Liver (tissue), 3 donors: ENCODE results near the gene SIPA1L3.

Experiments used
- CTCF ChIP-seq: fragments of 150-350 bp; IDR thresholded peaks from 2 replicates; pipeline ENCODE4 v1.5.1; 2017; ENCODE audit warnings: improper control_type of control experiment, low read depth, low read length; ENCODE audit not compliant: missing input control
- EGR1 ChIP-seq, 2 donors: IDR thresholded peaks; 2 replicates each; pipeline ENCODE4 v1.6.1; 2016 to 2018; ENCODE audit warnings: antibody characterized with exemption in 2 of 2, low read depth in 2 of 2
- GABPA ChIP-seq, 2 donors: IDR thresholded peaks in 1 of 2; conservative IDR thresholded peaks in 1 of 2; 2 replicates each; pipeline ENCODE4 v1.6.1; 2016; ENCODE audit warnings: antibody characterized with exemption in 2 of 2, mild to moderate bottlenecking in 1 of 2, moderate library complexity in 1 of 2
- HNF4A ChIP-seq, 2 donors: conservative IDR thresholded peaks; 2 replicates each; pipeline ENCODE4 v1.6.1; 2016; ENCODE audit warnings: antibody characterized with exemption in 2 of 2, mild to moderate bottlenecking in 2 of 2
- JUND ChIP-seq, 2 donors: IDR thresholded peaks; 2 replicates each; pipeline ENCODE4 v1.6.1; 2016; ENCODE audit warnings: antibody characterized with exemption in 2 of 2
- TAF1 ChIP-seq: conservative IDR thresholded peaks from 2 replicates; pipeline ENCODE4 v1.6.1; 2016; ENCODE audit warnings: antibody characterized with exemption, mild to moderate bottlenecking
- TF ChIP-seq, protein P1 (sequence below): IDR thresholded peaks from 2 replicates; pipeline ENCODE4 v1.6.1; 2016; ENCODE audit warnings: antibody characterized with exemption
- TF ChIP-seq, protein P2 (sequence below): IDR thresholded peaks from 2 replicates; pipeline ENCODE4 v1.6.1; 2016; ENCODE audit warnings: antibody characterized with exemption
- TF ChIP-seq, protein P3 (sequence below): IDR thresholded peaks from 2 replicates; pipeline ENCODE4 v1.6.1; 2016; ENCODE audit warnings: antibody characterized with exemption, mild to moderate bottlenecking
- donor health status: healthy.
- donor health status: healthy.

DNA sequence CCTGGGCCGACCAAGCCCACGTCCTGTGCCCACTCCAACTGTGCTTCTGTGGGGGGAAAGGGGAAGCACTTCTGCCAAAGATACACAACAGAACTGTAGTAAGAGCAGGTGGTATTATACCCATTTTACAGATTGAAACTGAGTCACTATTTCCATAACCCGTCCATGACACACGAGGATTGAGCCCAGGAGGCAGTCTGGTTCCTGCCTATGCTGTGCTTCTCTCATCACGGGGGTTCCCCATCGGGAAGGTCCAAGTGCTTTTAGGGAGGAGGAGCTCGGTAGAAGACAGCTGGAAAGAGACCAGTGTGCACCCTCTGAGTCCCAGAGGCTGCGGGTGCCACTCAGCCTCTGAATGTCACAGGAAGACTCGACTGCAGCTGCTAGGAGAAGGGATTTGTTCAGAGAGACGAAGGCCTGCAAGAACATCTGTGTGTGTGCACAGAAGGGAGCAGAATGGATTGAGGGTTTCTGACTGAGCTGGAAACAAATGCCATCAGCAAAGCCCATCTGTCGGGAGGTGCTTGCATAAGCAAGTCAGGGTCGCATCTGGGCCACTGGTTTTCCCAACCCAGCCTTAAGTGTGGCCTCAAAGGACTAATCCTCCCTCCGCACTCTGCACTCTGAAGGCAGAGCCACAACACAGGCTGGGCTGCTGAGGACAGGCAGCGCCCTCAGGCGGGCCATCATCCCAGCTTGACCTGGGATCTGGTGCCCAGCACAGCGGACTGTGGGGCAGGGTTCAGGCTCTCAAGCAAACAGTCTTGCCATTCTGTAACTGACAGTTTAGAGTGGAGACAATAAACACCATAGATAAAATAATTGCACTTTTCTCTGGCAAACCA, 167.1 kb downstream of the SIPA1L3 start:
- TF ChIP-seq, protein P1, sequence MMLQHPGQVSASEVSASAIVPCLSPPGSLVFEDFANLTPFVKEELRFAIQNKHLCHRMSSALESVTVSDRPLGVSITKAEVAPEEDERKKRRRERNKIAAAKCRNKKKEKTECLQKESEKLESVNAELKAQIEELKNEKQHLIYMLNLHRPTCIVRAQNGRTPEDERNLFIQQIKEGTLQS = no peak
- TF ChIP-seq CTCF (peak; percentile 9), EGR1 (IDR thresholded peaks at IDR 0.05; ENCODE audit: low read depth in 2 of 2) (no peak), JUND (IDR thresholded peaks at IDR 0.05) (no peak), GABPA (IDR thresholded peaks at IDR 0.05 in 1 of 2, conservative IDR thresholded peaks at IDR 0.05 in 1 of 2) (no peak), HNF4A (conservative IDR thresholded peaks at IDR 0.05) (peak; percentile 70 to 91), TAF1 (no peak)
- TF ChIP-seq, protein P2, sequence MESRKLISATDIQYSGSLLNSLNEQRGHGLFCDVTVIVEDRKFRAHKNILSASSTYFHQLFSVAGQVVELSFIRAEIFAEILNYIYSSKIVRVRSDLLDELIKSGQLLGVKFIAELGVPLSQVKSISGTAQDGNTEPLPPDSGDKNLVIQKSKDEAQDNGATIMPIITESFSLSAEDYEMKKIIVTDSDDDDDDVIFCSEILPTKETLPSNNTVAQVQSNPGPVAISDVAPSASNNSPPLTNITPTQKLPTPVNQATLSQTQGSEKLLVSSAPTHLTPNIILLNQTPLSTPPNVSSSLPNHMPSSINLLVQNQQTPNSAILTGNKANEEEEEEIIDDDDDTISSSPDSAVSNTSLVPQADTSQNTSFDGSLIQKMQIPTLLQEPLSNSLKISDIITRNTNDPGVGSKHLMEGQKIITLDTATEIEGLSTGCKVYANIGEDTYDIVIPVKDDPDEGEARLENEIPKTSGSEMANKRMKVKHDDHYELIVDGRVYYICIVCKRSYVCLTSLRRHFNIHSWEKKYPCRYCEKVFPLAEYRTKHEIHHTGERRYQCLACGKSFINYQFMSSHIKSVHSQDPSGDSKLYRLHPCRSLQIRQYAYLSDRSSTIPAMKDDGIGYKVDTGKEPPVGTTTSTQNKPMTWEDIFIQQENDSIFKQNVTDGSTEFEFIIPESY = no peak
- TF ChIP-seq, protein P3, sequence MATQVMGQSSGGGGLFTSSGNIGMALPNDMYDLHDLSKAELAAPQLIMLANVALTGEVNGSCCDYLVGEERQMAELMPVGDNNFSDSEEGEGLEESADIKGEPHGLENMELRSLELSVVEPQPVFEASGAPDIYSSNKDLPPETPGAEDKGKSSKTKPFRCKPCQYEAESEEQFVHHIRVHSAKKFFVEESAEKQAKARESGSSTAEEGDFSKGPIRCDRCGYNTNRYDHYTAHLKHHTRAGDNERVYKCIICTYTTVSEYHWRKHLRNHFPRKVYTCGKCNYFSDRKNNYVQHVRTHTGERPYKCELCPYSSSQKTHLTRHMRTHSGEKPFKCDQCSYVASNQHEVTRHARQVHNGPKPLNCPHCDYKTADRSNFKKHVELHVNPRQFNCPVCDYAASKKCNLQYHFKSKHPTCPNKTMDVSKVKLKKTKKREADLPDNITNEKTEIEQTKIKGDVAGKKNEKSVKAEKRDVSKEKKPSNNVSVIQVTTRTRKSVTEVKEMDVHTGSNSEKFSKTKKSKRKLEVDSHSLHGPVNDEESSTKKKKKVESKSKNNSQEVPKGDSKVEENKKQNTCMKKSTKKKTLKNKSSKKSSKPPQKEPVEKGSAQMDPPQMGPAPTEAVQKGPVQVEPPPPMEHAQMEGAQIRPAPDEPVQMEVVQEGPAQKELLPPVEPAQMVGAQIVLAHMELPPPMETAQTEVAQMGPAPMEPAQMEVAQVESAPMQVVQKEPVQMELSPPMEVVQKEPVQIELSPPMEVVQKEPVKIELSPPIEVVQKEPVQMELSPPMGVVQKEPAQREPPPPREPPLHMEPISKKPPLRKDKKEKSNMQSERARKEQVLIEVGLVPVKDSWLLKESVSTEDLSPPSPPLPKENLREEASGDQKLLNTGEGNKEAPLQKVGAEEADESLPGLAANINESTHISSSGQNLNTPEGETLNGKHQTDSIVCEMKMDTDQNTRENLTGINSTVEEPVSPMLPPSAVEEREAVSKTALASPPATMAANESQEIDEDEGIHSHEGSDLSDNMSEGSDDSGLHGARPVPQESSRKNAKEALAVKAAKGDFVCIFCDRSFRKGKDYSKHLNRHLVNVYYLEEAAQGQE = no peak
